NB4 (cell line): ENCODE results near the gene MAP3K12.

Experiments
- POLR2A ChIP-seq: IDR thresholded peaks from 2 replicates; pipeline ENCODE4 v1.6.1; 2011; ENCODE audit warnings: mild to moderate bottlenecking; ENCODE audit not compliant: insufficient read length; ENCODE audit errors: extremely low read depth
- TF ChIP-seq, protein P1 (sequence below): IDR thresholded peaks from one replicate; pipeline ENCODE4 v1.5.1; 2012; ENCODE audit warnings: low read depth, low read length

- TF ChIP-seq, protein P1, sequence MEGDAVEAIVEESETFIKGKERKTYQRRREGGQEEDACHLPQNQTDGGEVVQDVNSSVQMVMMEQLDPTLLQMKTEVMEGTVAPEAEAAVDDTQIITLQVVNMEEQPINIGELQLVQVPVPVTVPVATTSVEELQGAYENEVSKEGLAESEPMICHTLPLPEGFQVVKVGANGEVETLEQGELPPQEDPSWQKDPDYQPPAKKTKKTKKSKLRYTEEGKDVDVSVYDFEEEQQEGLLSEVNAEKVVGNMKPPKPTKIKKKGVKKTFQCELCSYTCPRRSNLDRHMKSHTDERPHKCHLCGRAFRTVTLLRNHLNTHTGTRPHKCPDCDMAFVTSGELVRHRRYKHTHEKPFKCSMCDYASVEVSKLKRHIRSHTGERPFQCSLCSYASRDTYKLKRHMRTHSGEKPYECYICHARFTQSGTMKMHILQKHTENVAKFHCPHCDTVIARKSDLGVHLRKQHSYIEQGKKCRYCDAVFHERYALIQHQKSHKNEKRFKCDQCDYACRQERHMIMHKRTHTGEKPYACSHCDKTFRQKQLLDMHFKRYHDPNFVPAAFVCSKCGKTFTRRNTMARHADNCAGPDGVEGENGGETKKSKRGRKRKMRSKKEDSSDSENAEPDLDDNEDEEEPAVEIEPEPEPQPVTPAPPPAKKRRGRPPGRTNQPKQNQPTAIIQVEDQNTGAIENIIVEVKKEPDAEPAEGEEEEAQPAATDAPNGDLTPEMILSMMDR, result no peak
- no peak for TF ChIP-seq POLR2A
Measured at GRCh38 chr12:53483979-53484377, 15.3 kb downstream of the MAP3K12 start.
